ENCODE results near the gene EDIL3. TPM values are rescaled to one million over a fixed set of nuclear protein-coding genes. Genes with fewer than 3 reads are reported as not detected.

The EDIL3 gene
- total RNA-seq, 1 experiment from 2014 or later = 0.32 TPM

DNA sequence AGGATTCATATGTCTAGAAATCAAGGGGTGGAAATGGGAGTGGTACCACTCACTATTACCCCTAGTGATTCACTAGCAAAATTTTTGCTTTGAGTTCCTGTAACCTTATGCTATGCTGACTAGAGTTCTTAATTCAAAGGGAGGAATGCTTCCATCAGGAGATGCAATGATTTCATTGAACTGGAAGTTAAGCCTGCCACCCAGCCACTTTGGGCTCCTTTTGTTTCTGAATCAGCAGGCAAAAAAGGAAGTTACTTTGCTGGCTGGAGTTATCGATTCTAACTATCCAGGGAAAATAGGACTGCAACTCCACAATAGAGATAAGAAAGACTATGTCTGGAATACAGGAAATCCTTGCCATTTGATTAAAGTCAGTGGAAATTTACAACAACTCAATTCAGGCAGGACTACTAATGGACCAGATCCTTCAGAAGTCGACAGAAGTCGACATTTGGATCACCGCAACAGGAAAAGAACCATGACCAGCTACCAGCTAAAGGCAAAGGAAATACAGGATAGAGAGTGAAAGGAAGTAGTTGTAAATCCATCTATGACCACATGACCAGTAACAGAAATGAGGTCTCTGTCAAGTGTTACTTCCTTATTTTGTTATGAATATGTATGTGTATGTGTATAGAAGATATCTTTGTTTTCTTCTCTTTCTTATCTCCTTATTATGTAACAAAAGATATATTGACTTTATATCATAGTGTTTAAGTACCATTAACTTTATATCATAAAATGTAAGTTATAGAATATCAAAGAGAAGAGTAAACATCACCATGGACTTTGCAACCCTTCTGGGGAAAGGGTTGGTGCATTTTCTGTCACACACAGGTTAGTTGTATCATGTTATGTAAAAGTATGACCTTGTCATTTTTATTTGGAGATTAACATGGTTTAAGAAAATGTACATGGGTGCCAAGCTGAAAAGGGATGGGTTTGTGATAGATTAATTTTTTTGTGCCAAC lies 465.3 kb downstream of the EDIL3 start:
- ChIA-PET RAD21 (ENCODE audit: low non-redundant PET in 1 of 2, low total read pairs in 2 of 2, uncharacterized antibody in 2 of 2, unreplicated experiment in 2 of 2) (no interaction called here), POLR2A (no interaction called here), CTCF (interaction anchor here (3.1 kb wide), 1 partner anchor 8 kb away, joined by 14 read pairs; no protein-coding TSS in a partner anchor)
- H3K4me1 ChIP-seq (ENCODE audit: control insufficient read depth in 1 of 2, insufficient read depth in 2 of 2, low read length in 2 of 2) = no peaks in the 10 kb centered on the region
- ATAC-seq (no peak), DNase-seq (ENCODE audit: low read depth, low spot score) (no peak)
- no peaks in the 10 kb centered on the region for H4K20me1 ChIP-seq (ENCODE audit: insufficient read depth)
- H3K9me2 ChIP-seq (ENCODE audit: insufficient read depth) = no peaks in the 10 kb centered on the region
- no peak overlapping the region for H2AFZ ChIP-seq (ENCODE audit: low read depth, low read length, poor library complexity, severe bottlenecking)
- no peak overlapping the region for H3K27ac ChIP-seq (ENCODE audit: low read depth, low read length)
- no TSS peak for BruUV-seq (replicated peaks)
- no peak overlapping the region for H3K9ac ChIP-seq (ENCODE audit: low read length)
- H3K27me3 ChIP-seq (ENCODE audit: insufficient read depth, low read length) = no peaks in the 10 kb centered on the region
- H3K36me3 ChIP-seq (ENCODE audit: control insufficient read depth in 1 of 2, insufficient read depth in 2 of 2, low read length in 2 of 2) = no peaks in the 10 kb centered on the region
- H3K4me2 ChIP-seq (ENCODE audit: low read length) = no peak overlapping the region
- H3K79me2 ChIP-seq (ENCODE audit: insufficient read depth, low read length) = no peaks in the 10 kb centered on the region
- TF ChIP-seq SIN3A (IDR thresholded peaks at IDR 0.05; ENCODE audit: low read depth) (no peak), FOSL1 (IDR thresholded peaks at IDR 0.05; ENCODE audit: low read depth) (no peak), ELF1 (IDR thresholded peaks at IDR 0.05; ENCODE audit: borderline replicate concordance, low read depth) (no peak), SP1 (IDR thresholded peaks at IDR 0.05; ENCODE audit: low read depth) (no peak), SRF (IDR thresholded peaks at IDR 0.05; ENCODE audit: low read depth) (no peak), TCF7L2 (IDR thresholded peaks at IDR 0.05; ENCODE audit: borderline replicate concordance, extremely low read depth, insufficient read depth, insufficient read length) (no peak)
- TF ChIP-seq, protein P1, sequence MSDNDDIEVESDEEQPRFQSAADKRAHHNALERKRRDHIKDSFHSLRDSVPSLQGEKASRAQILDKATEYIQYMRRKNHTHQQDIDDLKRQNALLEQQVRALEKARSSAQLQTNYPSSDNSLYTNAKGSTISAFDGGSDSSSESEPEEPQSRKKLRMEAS (IDR thresholded peaks at IDR 0.05) = no peak
- TF ChIP-seq, protein P2, sequence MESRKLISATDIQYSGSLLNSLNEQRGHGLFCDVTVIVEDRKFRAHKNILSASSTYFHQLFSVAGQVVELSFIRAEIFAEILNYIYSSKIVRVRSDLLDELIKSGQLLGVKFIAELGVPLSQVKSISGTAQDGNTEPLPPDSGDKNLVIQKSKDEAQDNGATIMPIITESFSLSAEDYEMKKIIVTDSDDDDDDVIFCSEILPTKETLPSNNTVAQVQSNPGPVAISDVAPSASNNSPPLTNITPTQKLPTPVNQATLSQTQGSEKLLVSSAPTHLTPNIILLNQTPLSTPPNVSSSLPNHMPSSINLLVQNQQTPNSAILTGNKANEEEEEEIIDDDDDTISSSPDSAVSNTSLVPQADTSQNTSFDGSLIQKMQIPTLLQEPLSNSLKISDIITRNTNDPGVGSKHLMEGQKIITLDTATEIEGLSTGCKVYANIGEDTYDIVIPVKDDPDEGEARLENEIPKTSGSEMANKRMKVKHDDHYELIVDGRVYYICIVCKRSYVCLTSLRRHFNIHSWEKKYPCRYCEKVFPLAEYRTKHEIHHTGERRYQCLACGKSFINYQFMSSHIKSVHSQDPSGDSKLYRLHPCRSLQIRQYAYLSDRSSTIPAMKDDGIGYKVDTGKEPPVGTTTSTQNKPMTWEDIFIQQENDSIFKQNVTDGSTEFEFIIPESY (IDR thresholded peaks at IDR 0.05; ENCODE audit: extremely low read depth, insufficient replicate concordance, low read length) = no peak
- intact Hi-C loops (cut with micrococcal nuclease) = no loop called here
- H3K4me3 ChIP-seq (replicated peaks in 1 of 2; ENCODE audit: low read depth in 1 of 2, low read length in 2 of 2) = no peak overlapping the region
- H3K9me3 ChIP-seq (ENCODE audit: control insufficient read depth in 1 of 2, insufficient read depth in 1 of 2, low read depth in 1 of 2, low read length in 2 of 2) = no peaks in the 10 kb centered on the region

Measured in HCT116 (cell line).